K562 (cell line): Measurements from ENCODE around the gene DAGLB. TPM values are rescaled to one million over a fixed set of nuclear protein-coding genes. Genes with fewer than 3 reads are reported as not detected.

Experiments used
- GABPA ChIP-seq: fragments of 200-800 bp; sonication (Bioruptor generic); conservative IDR thresholded peaks from 2 replicates; pipeline ENCODE4 v1.6.1; 2016; ENCODE audit warnings: low read depth, missing genetic modification characterization, missing compliant biosample characterization
- GATAD2B ChIP-seq: fragments of 450-650 bp; IDR thresholded peaks from 2 replicates; pipeline ENCODE4 v1.6.1; 2017; ENCODE audit warnings: mild to moderate bottlenecking, borderline replicate concordance
- GTF2F1 ChIP-seq: IDR thresholded peaks from 2 replicates; pipeline ENCODE4 v1.6.1; 2011; ENCODE audit warnings: low read depth, low read length, improper control_type of control experiment
- HIVEP1 ChIP-seq: fragments of 250-450 bp; sonication (Bioruptor Pico); IDR thresholded peaks from 2 replicates; pipeline ENCODE4 v1.4.0; 2020; ENCODE audit warnings: mild to moderate bottlenecking
- IFI16 ChIP-seq: fragments of 250-450 bp; sonication (Bioruptor Pico); IDR thresholded peaks from 2 replicates; pipeline ENCODE4 v2.1.2; 2022; ENCODE audit warnings: mild to moderate bottlenecking, inconsistent platforms
- JUND ChIP-seq, 2 experiments: IDR thresholded peaks; 2 replicates in 1 of 2; 3 replicates in 1 of 2; pipeline ENCODE4 v1.6.1; 2011; ENCODE audit warnings: borderline replicate concordance in 2 of 2, low read depth in 2 of 2, low read length in 2 of 2, improper control_type of control experiment in 1 of 2, missing biosample characterization in 1 of 2, missing genetic modification characterization in 1 of 2, missing genetic modification reagents in 1 of 2
- NFIC ChIP-seq: fragments of 450-650 bp; IDR thresholded peaks from 2 replicates; pipeline ENCODE4 v1.6.1; 2017; ENCODE audit warnings: mild to moderate bottlenecking, inconsistent platforms
- POLR2G ChIP-seq: fragments of 200-400 bp; formaldehyde crosslinking; IDR thresholded peaks from 2 replicates; pipeline ENCODE4 v1.6.1; 2017; ENCODE audit warnings: low read depth, mild to moderate bottlenecking, antibody characterized with exemption, low read length, moderate library complexity
- RCOR1 ChIP-seq, 2 experiments: IDR thresholded peaks; 2 replicates each; pipeline ENCODE4 v1.6.1; 2012; ENCODE audit warnings: low read depth in 2 of 2, low read length in 2 of 2, borderline replicate concordance in 1 of 2, improper control_type of control experiment in 1 of 2
- SMAD3 ChIP-seq: fragments of 450-650 bp; formaldehyde crosslinking; conservative IDR thresholded peaks from 2 replicates; pipeline ENCODE4 v1.4.0; 2020; ENCODE audit warnings: mild to moderate bottlenecking
- SPI1 ChIP-seq: IDR thresholded peaks from 2 replicates; pipeline ENCODE4 v1.6.1; 2011; ENCODE audit warnings: low read depth, low read length, control low read depth, borderline replicate concordance
- TGIF2 ChIP-seq: sonication (generic); formaldehyde crosslinking; IDR thresholded peaks from 2 replicates; pipeline ENCODE4 v1.8.1; 2022; ENCODE audit warnings: mild to moderate bottlenecking, missing genetic modification reagents, moderate library complexity
- TSC22D4 ChIP-seq: fragments of 450-650 bp; IDR thresholded peaks from 2 replicates; pipeline ENCODE4 v1.6.1; 2016; ENCODE audit warnings: missing genetic modification characterization, missing biosample characterization, control low read depth
- ZEB2 ChIP-seq: fragments of 450-650 bp; IDR thresholded peaks from 2 replicates; pipeline ENCODE4 v1.6.1; 2016
- ZNF12 ChIP-seq: sonication (generic); formaldehyde crosslinking; IDR thresholded peaks from 2 replicates; pipeline ENCODE4 v1.4.0; 2020; ENCODE audit warnings: mild to moderate bottlenecking, missing genetic modification reagents
- ZNF124 ChIP-seq: sonication (generic); formaldehyde crosslinking; IDR thresholded peaks from 2 replicates; pipeline ENCODE4 v1.8.1; 2022; ENCODE audit warnings: missing genetic modification reagents
- ZNF146 ChIP-seq: IDR thresholded peaks from one replicate; pipeline ENCODE4 v1.6.1; 2018; ENCODE audit warnings: missing compliant biosample characterization; ENCODE audit not compliant: unreplicated experiment
- ZNF695 ChIP-seq: fragments of 450-650 bp; formaldehyde crosslinking; IDR thresholded peaks from 2 replicates; pipeline ENCODE4 v1.4.0; 2020; ENCODE audit warnings: mild to moderate bottlenecking, moderate library complexity
- ZNF766 ChIP-seq: fragments of 200-800 bp; sonication (Bioruptor generic); conservative IDR thresholded peaks from 2 replicates; pipeline ENCODE4 v1.6.1; 2016; ENCODE audit warnings: missing genetic modification characterization, missing compliant biosample characterization
- polyA plus RNA-seq, 8 experiments: library from polyadenylated mRNA; depleted of rRNA in 4 of 8; stranded (reverse) in 5 of 8; unstranded in 3 of 8; fragments of >200 nt; fragmentation: Nextera tagmentation in 2 of 8; fragmentation: Illumina TruSeq in 1 of 8; extraction: Ambion mirVana in 2 of 8; extraction: Trizol in 1 of 8; gene quantifications; 2 replicates each; pipeline versions ENCODE4 v1.2.1 to v1.2.3, GENCODE V29; 2011 to 2014; ENCODE audit warnings: inconsistent platforms in 1 of 8, missing spikeins in 1 of 8
- total RNA-seq, 7 experiments: library from RNA; depleted of rRNA in 6 of 7; stranded (reverse); fragments of >200 nt in 6 of 7; fragmentation: Illumina TruSeq in 2 of 7; extraction: Trizol in 2 of 7; gene quantifications; 2 replicates each; pipeline versions ENCODE4 v1.2.1 to v1.2.3, GENCODE V29; 2011 to 2021; ENCODE audit warnings: low replicate concordance in 1 of 7
- TF ChIP-seq, protein P1 (sequence below): fragments of 450-650 bp; IDR thresholded peaks from 2 replicates; pipeline ENCODE4 v1.6.1; 2017; ENCODE audit warnings: mild to moderate bottlenecking, moderate library complexity
- TF ChIP-seq, protein P2 (sequence below): fragments of 250-450 bp; sonication (Bioruptor Pico); IDR thresholded peaks from 2 replicates; pipeline ENCODE4 v1.5.1; 2021; ENCODE audit warnings: mild to moderate bottlenecking
- TF ChIP-seq, protein P3 (sequence below): fragments of 250-450 bp; sonication (Bioruptor Pico); IDR thresholded peaks from 2 replicates; pipeline ENCODE4 v1.8.0; 2021; ENCODE audit warnings: borderline replicate concordance, mild to moderate bottlenecking, moderate library complexity; ENCODE audit not compliant: poor library complexity, severe bottlenecking

The DAGLB gene
- total and polyA plus RNA-seq, 9 of the 15 experiments (the other 6 are each of a cell fraction or from before 2014, with no cell fraction given) = 0.92 to 16.4 (median 9.3) TPM

DNA sequence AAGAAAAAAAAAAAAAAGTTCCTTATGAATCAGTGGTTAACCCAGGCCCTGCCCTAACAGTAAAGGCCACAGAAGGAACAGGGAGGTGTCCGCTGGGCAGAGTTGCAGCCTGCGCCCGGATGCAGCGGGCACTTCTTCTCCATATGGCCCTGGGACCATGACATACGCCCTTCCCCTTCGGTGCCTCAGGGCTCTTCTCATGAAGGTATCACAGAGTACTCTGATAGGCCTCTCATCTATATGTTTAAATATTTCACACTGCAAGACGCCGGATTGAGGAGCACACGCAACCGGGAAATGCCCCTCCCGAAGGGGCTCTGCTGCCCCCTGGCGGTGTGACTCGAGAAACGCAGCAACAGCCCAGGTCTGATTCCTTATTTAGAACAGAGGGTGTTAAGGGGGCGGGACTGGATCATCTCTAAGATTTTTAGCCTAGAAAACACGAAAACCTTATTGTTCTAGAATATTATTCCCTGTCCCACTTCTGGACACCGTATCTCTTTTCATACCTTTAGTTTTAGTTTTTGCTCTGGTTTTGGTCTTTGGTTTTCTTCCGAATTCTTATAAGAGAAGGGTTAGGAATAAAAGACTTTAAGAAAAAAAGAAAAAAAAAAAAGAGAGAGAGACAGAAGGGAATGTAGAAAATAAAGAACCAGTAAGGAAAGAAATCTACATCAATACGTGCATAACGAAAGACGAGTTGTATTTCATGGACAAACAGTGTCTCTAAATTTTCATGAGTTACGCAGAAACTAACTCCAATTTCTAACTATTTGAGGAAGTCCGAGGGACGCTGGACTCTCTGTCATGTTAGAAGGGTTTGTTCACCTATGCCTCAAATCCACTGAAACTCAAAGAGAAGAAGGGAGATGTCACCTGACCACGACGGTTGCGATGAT, 12.0 kb downstream of the DAGLB start (continued):
- TF ChIP-seq, protein P1, sequence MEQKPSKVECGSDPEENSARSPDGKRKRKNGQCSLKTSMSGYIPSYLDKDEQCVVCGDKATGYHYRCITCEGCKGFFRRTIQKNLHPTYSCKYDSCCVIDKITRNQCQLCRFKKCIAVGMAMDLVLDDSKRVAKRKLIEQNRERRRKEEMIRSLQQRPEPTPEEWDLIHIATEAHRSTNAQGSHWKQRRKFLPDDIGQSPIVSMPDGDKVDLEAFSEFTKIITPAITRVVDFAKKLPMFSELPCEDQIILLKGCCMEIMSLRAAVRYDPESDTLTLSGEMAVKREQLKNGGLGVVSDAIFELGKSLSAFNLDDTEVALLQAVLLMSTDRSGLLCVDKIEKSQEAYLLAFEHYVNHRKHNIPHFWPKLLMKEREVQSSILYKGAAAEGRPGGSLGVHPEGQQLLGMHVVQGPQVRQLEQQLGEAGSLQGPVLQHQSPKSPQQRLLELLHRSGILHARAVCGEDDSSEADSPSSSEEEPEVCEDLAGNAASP = no peak
- TF ChIP-seq TSC22D4 (tag) = no peak
- TF ChIP-seq GABPA (tag) = no peak
- TF ChIP-seq GATAD2B = no peak
- no peak for TF ChIP-seq ZNF124 (CRISPR knock-in tag)
- TF ChIP-seq IFI16 = no peak
- no peak for TF ChIP-seq ZNF146 (CRISPR knock-in tag)
- no peak for TF ChIP-seq ZNF695 (CRISPR knock-in tag)
- no peak for TF ChIP-seq ZNF12
- TF ChIP-seq, protein P2, sequence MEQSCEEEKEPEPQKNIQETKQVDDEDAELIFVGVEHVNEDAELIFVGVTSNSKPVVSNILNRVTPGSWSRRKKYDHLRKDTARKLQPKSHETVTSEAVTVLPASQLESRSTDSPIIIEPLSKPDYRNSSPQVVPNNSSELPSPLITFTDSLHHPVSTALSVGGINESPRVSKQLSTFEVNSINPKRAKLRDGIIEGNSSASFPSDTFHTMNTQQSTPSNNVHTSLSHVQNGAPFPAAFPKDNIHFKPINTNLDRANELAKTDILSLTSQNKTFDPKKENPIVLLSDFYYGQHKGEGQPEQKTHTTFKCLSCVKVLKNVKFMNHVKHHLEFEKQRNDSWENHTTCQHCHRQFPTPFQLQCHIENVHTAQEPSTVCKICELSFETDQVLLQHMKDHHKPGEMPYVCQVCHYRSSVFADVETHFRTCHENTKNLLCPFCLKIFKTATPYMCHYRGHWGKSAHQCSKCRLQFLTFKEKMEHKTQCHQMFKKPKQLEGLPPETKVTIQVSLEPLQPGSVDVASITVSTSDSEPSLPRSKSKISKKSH = no peak
- TF ChIP-seq ZEB2 = no peak
- TF ChIP-seq HIVEP1 (CRISPR knock-in tag) = no peak
- 0 out of 2 replicates have a peak, but pooled peaks have one; percentile 18 for TF ChIP-seq ZNF766 (CRISPR knock-in tag)
- TF ChIP-seq SPI1 = no peak
- no peak for TF ChIP-seq GTF2F1
- no peak for TF ChIP-seq TGIF2 (CRISPR knock-in tag)
- no peak for TF ChIP-seq SMAD3 (CRISPR knock-in tag)
- no peak for TF ChIP-seq POLR2G
- TF ChIP-seq, protein P3, sequence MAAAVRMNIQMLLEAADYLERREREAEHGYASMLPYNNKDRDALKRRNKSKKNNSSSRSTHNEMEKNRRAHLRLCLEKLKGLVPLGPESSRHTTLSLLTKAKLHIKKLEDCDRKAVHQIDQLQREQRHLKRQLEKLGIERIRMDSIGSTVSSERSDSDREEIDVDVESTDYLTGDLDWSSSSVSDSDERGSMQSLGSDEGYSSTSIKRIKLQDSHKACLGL (CRISPR knock-in tag) = no peak
- peak; percentile 40; the same call in 1 of the 2 replicates for TF ChIP-seq JUND (IDR thresholded peaks at IDR 0.05; ENCODE audit: borderline replicate concordance, low read depth, low read length)
- no peak; the same call in 2 of the 3 replicates for TF ChIP-seq JUND (tag; IDR thresholded peaks at IDR 0.05; ENCODE audit: borderline replicate concordance, low read depth, low read length)
- TF ChIP-seq RCOR1 (IDR thresholded peaks at IDR 0.05; ENCODE audit: borderline replicate concordance in 1 of 2, low read depth in 2 of 2, low read length in 2 of 2) = peak in 1 of 2 experiments; percentile 52; a peak in 1 of 4 replicates
- TF ChIP-seq NFIC = no peak
